Measurements from ENCODE around the gene ADGRB2.

DNA sequence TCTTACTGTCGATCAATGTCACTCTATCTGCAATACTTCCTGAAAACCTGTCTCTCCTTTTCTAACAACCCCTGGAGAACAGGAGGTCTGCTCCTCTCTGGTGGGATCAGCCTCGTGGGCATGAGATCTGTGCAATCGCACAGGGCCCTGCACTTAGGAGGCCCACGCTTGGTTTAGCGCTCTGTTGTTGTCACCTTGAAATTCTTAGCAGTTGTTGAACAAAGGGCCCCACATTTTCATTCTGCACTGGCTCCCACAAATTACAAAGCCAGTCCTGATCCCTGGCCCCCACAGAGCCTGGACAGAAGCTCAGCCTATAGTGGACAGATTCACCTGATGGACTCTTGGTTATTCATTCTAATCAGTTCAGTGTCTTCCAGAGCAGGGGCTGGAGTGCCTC lies 33.1 kb upstream of the ADGRB2 start:
- TF ChIP-seq, protein P1, sequence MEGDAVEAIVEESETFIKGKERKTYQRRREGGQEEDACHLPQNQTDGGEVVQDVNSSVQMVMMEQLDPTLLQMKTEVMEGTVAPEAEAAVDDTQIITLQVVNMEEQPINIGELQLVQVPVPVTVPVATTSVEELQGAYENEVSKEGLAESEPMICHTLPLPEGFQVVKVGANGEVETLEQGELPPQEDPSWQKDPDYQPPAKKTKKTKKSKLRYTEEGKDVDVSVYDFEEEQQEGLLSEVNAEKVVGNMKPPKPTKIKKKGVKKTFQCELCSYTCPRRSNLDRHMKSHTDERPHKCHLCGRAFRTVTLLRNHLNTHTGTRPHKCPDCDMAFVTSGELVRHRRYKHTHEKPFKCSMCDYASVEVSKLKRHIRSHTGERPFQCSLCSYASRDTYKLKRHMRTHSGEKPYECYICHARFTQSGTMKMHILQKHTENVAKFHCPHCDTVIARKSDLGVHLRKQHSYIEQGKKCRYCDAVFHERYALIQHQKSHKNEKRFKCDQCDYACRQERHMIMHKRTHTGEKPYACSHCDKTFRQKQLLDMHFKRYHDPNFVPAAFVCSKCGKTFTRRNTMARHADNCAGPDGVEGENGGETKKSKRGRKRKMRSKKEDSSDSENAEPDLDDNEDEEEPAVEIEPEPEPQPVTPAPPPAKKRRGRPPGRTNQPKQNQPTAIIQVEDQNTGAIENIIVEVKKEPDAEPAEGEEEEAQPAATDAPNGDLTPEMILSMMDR (IDR thresholded peaks at IDR 0.05; ENCODE audit: low read depth, low read length) = no peak
- TF ChIP-seq EZH2phosphoT487 (IDR thresholded peaks at IDR 0.05; ENCODE audit: low read depth) = no peak

All from OCI-LY3 (cell line).